ENCODE results near the gene CBFB. TPM values are rescaled to one million over a fixed set of nuclear protein-coding genes. Genes with fewer than 3 reads are reported as not detected.

The CBFB gene
- total RNA-seq, 1 donor from 2014 or later = 46.9 TPM

- Histone ChIP-seq H3K36me3 (peaks cover 32% of the 10 kb centered on the region), H3K27ac (no peak overlapping the region), H3K4me3 (no peak overlapping the region), H3K9me3 (no peaks in the 10 kb centered on the region), H3K27me3 (ENCODE audit: low read depth) (no peaks in the 10 kb centered on the region), H3K4me1 (peaks cover 10% of the 10 kb centered on the region)
- DNase-seq (no peak), ATAC-seq (no peak)
- intact Hi-C loops (cut with DNase I) = no loop called here
- no peak for TF ChIP-seq CTCF (IDR thresholded peaks at IDR 0.05)
Measured at GRCh38 chr16:67087803-67088202, 58.9 kb downstream of the CBFB start.

GRCh38 chr16:67088551-67088950 is 59.6 kb downstream of the CBFB start:
- no peak for ATAC-seq
- no peak overlapping the region for H3K4me3 ChIP-seq
- H3K27me3 ChIP-seq (ENCODE audit: low read depth) = no peaks in the 10 kb centered on the region
- no peaks in the 10 kb centered on the region for H3K9me3 ChIP-seq
- no peak for TF ChIP-seq CTCF (IDR thresholded peaks at IDR 0.05)
- intact Hi-C loops (cut with DNase I) = no loop called here
- H3K27ac ChIP-seq = no peak overlapping the region
- H3K36me3 ChIP-seq = peaks cover 32% of the 10 kb centered on the region
- DNase-seq = no peak
- H3K4me1 ChIP-seq = peaks cover 10% of the 10 kb centered on the region

- no peak for TF ChIP-seq CTCF (IDR thresholded peaks at IDR 0.05)
- no peak for DNase-seq
- Histone ChIP-seq H3K36me3 (peaks cover 26% of the 10 kb centered on the region), H3K9me3 (no peaks in the 10 kb centered on the region), H3K4me1 (peaks cover 10% of the 10 kb centered on the region), H3K4me3 (no peak overlapping the region), H3K27ac (no peak overlapping the region), H3K27me3 (ENCODE audit: low read depth) (no peaks in the 10 kb centered on the region)
- no peak for ATAC-seq
- intact Hi-C loops (cut with DNase I) = no loop called here
Measured at GRCh38 chr16:67089101-67089500, 60.2 kb downstream of the CBFB start.

GRCh38 chr16:67091906-67092566 is 63.1 kb downstream of the CBFB start:
- ATAC-seq = no peak
- peaks cover 18% of the 10 kb centered on the region for H3K36me3 ChIP-seq
- H3K27ac ChIP-seq = no peak overlapping the region
- no peaks in the 10 kb centered on the region for H3K27me3 ChIP-seq (ENCODE audit: low read depth)
- intact Hi-C loops (cut with DNase I) = no loop called here
- no peak for DNase-seq
- no peaks in the 10 kb centered on the region for H3K9me3 ChIP-seq
- TF ChIP-seq CTCF (IDR thresholded peaks at IDR 0.05) = no peak
- peaks cover 6% of the 10 kb centered on the region for H3K4me1 ChIP-seq
- H3K4me3 ChIP-seq = no peak overlapping the region

DNA sequence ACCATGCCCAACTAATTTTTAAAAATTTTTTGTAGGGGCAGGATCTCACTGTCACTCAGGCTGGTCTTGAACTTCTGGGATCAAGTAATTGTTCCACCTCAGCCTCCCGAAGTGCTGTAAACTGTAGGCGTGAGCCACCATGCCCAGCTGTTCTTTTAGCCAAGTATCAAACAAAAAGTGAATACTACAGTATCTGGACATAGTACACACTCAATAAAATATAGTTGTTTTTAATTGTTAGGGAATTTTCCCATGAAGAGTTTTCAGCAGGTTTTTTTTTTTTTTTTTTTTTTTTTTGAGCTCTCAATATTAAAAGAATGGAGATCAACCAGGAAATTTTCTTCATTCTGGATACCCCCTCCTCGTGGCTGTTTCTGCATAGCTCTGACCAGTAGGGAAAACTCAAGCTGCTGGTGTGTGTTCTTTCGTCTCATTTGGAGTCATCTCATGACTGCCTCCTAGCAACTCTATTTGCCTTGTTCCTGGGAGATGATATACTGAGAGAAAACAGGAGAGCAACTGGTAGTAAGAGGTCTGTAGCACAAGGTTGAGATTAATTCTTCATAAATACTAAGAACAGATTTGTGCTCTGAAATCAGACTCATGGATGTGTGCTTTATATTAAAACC is 64.3 kb downstream of the CBFB start:
- no peak for TF ChIP-seq CTCF (IDR thresholded peaks at IDR 0.05)
- no peak for DNase-seq
- ATAC-seq = no peak
- Histone ChIP-seq H3K9me3 (no peaks in the 10 kb centered on the region), H3K4me1 (peaks cover 6% of the 10 kb centered on the region), H3K36me3 (peaks cover 16% of the 10 kb centered on the region), H3K4me3 (no peak overlapping the region), H3K27ac (no peak overlapping the region), H3K27me3 (ENCODE audit: low read depth) (no peaks in the 10 kb centered on the region)
- intact Hi-C loops (cut with DNase I) = no loop called here
